Mucosa of descending colon (tissue), 3 donors: ENCODE measurements around the gene MT1X. TPM values are rescaled to one million over a fixed set of nuclear protein-coding genes. Genes with fewer than 3 reads are reported as not detected.
A peak's percentile ranks its signal among the peaks of the same experiment; 100 is the strongest.

Experiments
- ATAC-seq: fragments of 200-7000 bp; cut with Tn5 transposase; one replicate; pipeline ENCODE4 v1.9.1; 2020; ENCODE audit warnings: mild to moderate bottlenecking, moderate library complexity
- DNase-seq, 3 donors: peaks; one replicate each; pipeline ENCODE4 v3.0.0-alpha.2; 2020
- H3K36me3 ChIP-seq: fragments of 200-600 bp; one replicate; pipeline ENCODE4 v1.8.0; 2021; ENCODE audit warnings: low read depth, mild to moderate bottlenecking
- H3K4me1 ChIP-seq: fragments of 200-600 bp; one replicate; pipeline ENCODE4 v1.8.0; 2021; ENCODE audit warnings: low read depth, mild to moderate bottlenecking
- H3K4me3 ChIP-seq: fragments of 200-600 bp; one replicate; pipeline ENCODE4 v1.8.0; 2021; ENCODE audit warnings: mild to moderate bottlenecking
- H3K9me3 ChIP-seq: fragments of 200-600 bp; one replicate; pipeline ENCODE4 v1.8.0; 2021; ENCODE audit warnings: mild to moderate bottlenecking
- CTCF ChIP-seq: fragments of 200-600 bp; IDR thresholded peaks from one replicate; pipeline ENCODE4 v1.8.0; 2022; ENCODE audit warnings: antibody characterized with exemption, mild to moderate bottlenecking
- intact Hi-C, 2 donors: fragments of 100-400 bp; cut with DNase I in 1 of 2; cut with micrococcal nuclease in 1 of 2; formaldehyde crosslinking; loops; one replicate each; pipeline versions ENCODE4 v1.11.0 to v1.11.1; 2022; cut with DNase I, micrococcal nuclease
- total RNA-seq, 3 donors: library from RNA; stranded (reverse); fragmentation: NEBNext Ultra II Directional in 2 of 3; extraction: Animal tissue kit (Norgen Biotek cat#: 25700) in 2 of 3; gene quantifications; one replicate each; pipeline versions ENCODE4 v1.2.1 to v1.2.4, GENCODE V29; 2021 to 2023
- donor health status: DM: no; HTN: no; CAD: no; lungs with moderate emphysema.
- donor health status: DM: no; HTN: no; CAD: no.
- donor health status: DM: no; HTN: yes; CAD: no.

Gene MT1X
- total RNA-seq, 3 donors from 2014 or later: 78.3 to 157 (median 84.1) TPM

- no peak for TF ChIP-seq CTCF
- no peak for ATAC-seq
- peaks cover 13% of the 10 kb centered on the region for H3K4me1 ChIP-seq
- H3K9me3 ChIP-seq: no peaks in the 10 kb centered on the region
- intact Hi-C loops: no loop called here
- H3K4me3 ChIP-seq: no peak overlapping the region
- H3K36me3 ChIP-seq: no peaks in the 10 kb centered on the region
- DNase-seq: no peak
Observed at GRCh38 chr16:56679818-56680217, 2.5 kb upstream of the MT1X start.

GRCh38 chr16:56682703-56683397 lies 580 bp downstream of the MT1X start:
- Histone ChIP-seq H3K9me3 (no peaks in the 10 kb centered on the region), H3K4me3 (peak overlapping the region; percentile 16), H3K4me1 (peaks cover 13% of the 10 kb centered on the region), H3K36me3 (no peaks in the 10 kb centered on the region)
- ATAC-seq (peak; percentile 0), DNase-seq (peak in 1 of 3 donors; percentile 54)
- intact Hi-C loops: no loop called here
- no peak for TF ChIP-seq CTCF

DNA sequence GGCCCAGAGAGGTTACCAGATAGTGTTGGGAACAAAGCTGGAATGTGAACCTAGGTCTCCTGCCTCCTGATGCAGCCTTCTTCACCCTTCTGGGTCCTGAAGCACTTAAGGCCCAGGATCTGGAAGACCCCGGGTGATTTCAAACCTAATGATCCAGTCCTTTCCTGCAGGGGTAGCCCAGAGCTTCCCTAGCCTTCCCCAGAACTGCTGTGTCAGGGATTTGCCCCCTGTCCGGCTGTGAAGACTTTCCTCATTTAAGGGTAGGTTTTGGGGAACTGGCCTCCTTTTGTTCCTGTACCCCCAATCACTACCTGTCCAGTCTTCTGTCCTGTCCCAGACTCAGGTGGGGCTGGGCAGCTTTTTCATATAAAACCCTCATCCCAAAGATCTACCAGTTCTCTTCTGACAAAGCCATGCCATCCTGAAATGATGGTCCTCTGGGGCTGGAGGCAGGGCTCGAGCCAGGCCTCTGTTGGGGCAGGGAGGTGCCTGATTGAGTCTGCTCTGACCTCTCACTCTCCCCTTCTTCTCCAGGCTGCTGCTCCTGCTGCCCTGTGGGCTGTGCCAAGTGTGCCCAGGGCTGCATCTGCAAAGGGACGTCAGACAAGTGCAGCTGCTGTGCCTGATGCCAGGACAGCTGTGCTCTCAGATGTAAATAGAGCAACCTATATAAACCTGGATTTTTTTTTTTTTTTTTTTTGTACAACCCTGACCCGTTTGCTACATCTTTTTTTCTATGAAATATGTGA lies 1.3 kb downstream of the MT1X start:
- Histone ChIP-seq H3K4me1 (peaks cover 13% of the 10 kb centered on the region), H3K9me3 (no peaks in the 10 kb centered on the region), H3K36me3 (no peaks in the 10 kb centered on the region), H3K4me3 (no peak overlapping the region)
- no peak for TF ChIP-seq CTCF
- ATAC-seq (no peak), DNase-seq (no peak)
- intact Hi-C loops: no loop called here

DNA sequence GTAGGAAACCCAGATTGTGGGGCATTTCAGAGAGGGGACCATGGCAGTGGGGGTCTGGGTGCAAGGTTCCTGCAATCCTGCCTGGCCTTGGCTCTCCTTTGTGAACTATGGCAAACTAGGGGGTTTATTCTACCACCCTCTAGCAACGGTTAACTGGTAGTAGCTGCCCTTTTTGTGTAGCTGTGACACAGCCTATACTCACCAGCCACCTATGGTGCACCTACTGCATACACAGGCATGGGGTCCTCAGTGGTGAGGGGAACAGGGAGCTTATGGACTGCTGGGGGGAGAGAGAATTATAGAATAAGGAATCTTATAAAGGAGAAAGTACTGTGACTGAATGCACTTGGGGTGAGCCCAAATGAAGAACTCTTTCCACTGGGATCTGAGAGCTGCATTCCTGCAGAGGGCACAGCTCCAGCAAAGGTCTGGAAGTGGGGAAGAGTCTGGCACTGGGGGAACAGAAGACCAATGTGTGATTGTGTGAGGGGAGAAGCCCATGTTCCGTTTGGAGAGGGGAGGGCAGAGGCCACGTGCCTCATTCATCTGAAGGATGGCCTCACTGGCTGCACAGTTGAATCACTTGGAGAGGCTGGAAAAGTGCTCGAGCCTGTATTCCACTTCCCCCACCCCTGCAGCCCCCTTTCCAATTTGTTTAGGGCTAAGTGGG lies 2.1 kb downstream of the MT1X start:
- no peak for TF ChIP-seq CTCF
- intact Hi-C loops: no loop called here
- ATAC-seq (no peak), DNase-seq (no peak)
- no peaks in the 10 kb centered on the region for H3K9me3 ChIP-seq
- no peak overlapping the region for H3K4me3 ChIP-seq
- peaks cover 13% of the 10 kb centered on the region for H3K4me1 ChIP-seq
- no peaks in the 10 kb centered on the region for H3K36me3 ChIP-seq

DNA sequence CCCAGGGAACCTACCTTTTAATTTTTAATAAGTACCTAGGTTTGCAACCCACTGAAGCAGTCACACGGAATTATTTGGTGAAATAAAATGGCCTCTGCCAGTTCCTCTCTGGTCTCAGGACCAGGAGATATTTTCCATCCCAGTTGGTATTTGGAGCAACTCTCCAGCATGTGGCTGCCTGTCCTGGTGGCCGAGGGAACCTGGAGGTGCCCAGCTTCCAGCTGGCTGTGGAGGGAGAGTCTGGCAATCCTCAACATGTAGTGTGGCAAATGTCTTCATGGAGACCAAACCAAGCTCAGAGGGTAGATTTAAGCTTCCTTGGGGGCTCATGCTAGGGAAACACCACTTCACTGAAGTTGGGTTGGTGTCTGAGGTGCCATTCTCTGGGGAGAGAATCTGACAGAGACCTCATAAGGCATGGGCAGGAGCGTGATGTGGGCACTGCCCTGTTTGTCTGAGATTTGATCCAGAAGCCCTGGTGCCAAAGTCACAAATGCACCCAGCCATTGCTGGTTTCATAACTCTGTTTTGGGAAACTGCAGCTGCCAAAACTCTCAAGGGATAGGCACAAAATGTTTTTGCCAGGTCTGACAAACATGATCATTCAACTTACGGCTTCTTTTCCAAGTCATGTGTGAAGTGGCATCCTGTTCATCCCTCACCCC lies 2.8 kb downstream of the MT1X start:
- DNase-seq (no peak), ATAC-seq (no peak)
- intact Hi-C loops: no loop called here
- no peak overlapping the region for H3K4me3 ChIP-seq
- H3K4me1 ChIP-seq: peaks cover 13% of the 10 kb centered on the region
- H3K9me3 ChIP-seq: no peaks in the 10 kb centered on the region
- TF ChIP-seq CTCF: no peak
- H3K36me3 ChIP-seq: no peaks in the 10 kb centered on the region
